Measurements from ENCODE around the gene GOLGA1.

GOLGA1 gene

DNA sequence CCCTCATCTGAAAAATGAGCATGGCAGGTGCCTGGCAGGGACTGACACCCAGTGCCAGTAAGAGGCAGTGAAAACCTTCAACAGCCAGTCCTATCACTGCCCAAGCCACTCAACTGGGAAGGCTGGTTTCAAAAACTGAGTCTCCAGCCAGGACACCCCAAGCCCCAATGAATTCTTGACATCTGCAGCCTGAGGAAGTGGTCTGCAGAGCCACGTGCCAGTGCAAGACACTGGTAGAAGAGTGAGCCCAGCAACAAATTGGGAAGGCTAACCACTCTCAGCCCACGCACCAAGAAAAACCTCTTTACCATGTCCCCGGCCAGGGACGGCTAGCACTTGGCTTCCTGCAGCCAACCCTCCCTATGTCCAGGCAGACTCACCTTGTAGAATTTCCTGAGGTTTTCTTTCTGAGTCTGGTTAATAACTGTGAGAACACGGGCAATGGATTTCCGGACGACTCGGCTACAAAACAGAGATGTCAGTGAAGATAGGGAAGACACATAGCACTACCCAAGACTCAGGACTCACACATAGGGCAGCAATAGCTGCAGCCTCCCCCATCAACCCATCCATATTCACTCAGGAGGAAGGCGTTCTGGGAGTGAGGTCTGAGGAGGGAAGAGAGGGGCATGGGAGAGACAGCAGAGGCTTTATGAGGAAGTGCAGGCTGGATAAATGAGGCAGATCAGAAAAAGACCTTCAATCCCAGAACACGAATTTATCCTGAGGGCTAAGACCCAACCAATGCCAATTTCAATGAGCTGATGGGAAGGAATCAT, 80.9 kb downstream of the GOLGA1 start:
- H3K36me3 ChIP-seq: peaks cover 65% of the 10 kb centered on the region

GRCh38 chr9:124858330-124859046, 82.4 kb downstream of the GOLGA1 start:
- Histone ChIP-seq H3K9me3 (ENCODE audit: severe bottlenecking) (no peaks in the 10 kb centered on the region), H3K27me3 (ENCODE audit: insufficient read depth, low read depth, severe bottlenecking) (no peaks in the 10 kb centered on the region), H3K4me3 (ENCODE audit: low read depth, low read length) (no peak overlapping the region), H3K36me3 (peaks cover 65% of the 10 kb centered on the region), H3K27ac (no peak overlapping the region)
- DNase-seq: no peak
- TF ChIP-seq CTCF (IDR thresholded peaks at IDR 0.05; ENCODE audit: low read depth, low read length): peak; percentile 33; the same call in 1 of the 2 replicates

More for the DNA sequence above, 80.9 kb downstream of the GOLGA1 start:
- no peaks in the 10 kb centered on the region for H3K27me3 ChIP-seq (ENCODE audit: insufficient read depth, low read depth, severe bottlenecking)
- TF ChIP-seq CTCF (IDR thresholded peaks at IDR 0.05; ENCODE audit: low read depth, low read length): no peak
- H3K4me3 ChIP-seq (ENCODE audit: low read depth, low read length): no peak overlapping the region; the same call in 1 of the 2 replicates
- H3K27ac ChIP-seq: peak overlapping the region; percentile 12; the same call in 1 of the 2 replicates
- H3K9me3 ChIP-seq (ENCODE audit: severe bottlenecking): no peaks in the 10 kb centered on the region
- DNase-seq: no peak

DNA sequence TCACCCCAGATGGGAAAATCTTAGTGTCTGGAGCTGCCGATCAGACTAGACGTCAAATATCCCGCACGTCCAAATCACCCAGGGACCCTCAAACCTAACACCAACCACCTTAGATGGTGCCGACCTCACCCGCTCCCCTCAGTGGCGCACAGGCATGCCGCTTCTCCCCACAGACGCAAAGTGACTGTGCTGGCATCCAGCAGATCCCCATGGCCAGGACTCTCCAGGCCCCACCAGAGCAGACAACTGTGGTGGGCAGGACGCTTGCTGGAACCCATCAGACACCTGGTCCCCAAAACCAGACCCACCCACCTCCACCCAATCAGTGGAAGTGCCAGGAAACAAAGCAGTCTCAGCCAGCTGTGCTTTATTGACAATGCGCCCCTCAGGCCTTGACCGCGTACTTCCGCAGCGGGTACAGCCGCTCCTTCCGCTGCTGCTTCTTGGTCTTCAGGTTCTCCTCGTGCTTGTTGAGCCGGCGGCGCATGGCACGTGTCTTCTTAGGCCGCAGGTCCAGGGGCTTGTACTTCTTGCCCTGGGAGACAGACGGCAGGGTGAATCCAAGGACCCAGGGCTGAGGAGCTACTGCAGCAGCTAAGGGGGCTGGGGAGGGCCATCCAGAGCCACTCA, 83.2 kb downstream of the GOLGA1 start:
- H3K4me3 ChIP-seq (ENCODE audit: low read depth, low read length): no peak overlapping the region
- no peak for TF ChIP-seq CTCF (IDR thresholded peaks at IDR 0.05; ENCODE audit: low read depth, low read length)
- H3K27me3 ChIP-seq (ENCODE audit: insufficient read depth, low read depth, severe bottlenecking): no peaks in the 10 kb centered on the region
- H3K27ac ChIP-seq: no peak overlapping the region
- H3K9me3 ChIP-seq (ENCODE audit: severe bottlenecking): no peaks in the 10 kb centered on the region
- DNase-seq: no peak
- H3K36me3 ChIP-seq: peaks cover 65% of the 10 kb centered on the region

- Histone ChIP-seq H3K4me3 (ENCODE audit: low read depth, low read length) (no peak overlapping the region), H3K9me3 (ENCODE audit: severe bottlenecking) (no peaks in the 10 kb centered on the region), H3K27ac (no peak overlapping the region; the same call in 1 of the 2 replicates), H3K27me3 (ENCODE audit: insufficient read depth, low read depth, severe bottlenecking) (no peaks in the 10 kb centered on the region), H3K36me3 (peaks cover 60% of the 10 kb centered on the region)
- peak; percentile 91 for TF ChIP-seq CTCF (IDR thresholded peaks at IDR 0.05; ENCODE audit: low read depth, low read length)
- peak; percentile 86 for DNase-seq
Measured at GRCh38 chr9:124855944-124856765, 84.7 kb downstream of the GOLGA1 start.

GRCh38 chr9:124855566-124855943, 85.3 kb downstream of the GOLGA1 start:
- Histone ChIP-seq H3K9me3 (ENCODE audit: severe bottlenecking) (no peaks in the 10 kb centered on the region), H3K27ac (peak overlapping the region; percentile 1; the same call in 1 of the 2 replicates), H3K4me3 (ENCODE audit: low read depth, low read length) (no peak overlapping the region), H3K36me3 (peaks cover 54% of the 10 kb centered on the region), H3K27me3 (ENCODE audit: insufficient read depth, low read depth, severe bottlenecking) (no peaks in the 10 kb centered on the region)
- DNase-seq: no peak
- TF ChIP-seq CTCF (IDR thresholded peaks at IDR 0.05; ENCODE audit: low read depth, low read length): no peak

All from WERI-Rb-1 (cell line).